ENCODE results near the gene LPIN1.

DNA sequence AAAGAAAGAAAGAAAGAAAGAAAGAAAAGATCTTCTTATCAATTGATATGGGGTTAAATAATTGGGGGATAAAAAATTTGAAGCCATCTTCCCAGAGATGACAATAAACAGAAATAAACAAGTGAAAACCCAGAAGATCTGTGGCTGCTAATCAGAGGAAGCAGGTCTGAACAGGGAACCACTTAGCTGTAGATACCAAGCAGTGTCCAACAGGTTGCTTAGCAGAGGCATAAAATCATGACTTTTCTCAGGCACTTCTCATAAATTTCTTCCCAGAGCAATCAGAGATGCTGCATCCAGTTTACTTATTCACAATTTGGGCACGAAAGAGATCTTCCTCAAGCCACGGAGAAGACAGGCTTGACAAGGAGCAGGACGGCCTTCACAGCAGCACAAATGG is 5.7 kb upstream of the LPIN1 start:
- TF ChIP-seq, protein P1, sequence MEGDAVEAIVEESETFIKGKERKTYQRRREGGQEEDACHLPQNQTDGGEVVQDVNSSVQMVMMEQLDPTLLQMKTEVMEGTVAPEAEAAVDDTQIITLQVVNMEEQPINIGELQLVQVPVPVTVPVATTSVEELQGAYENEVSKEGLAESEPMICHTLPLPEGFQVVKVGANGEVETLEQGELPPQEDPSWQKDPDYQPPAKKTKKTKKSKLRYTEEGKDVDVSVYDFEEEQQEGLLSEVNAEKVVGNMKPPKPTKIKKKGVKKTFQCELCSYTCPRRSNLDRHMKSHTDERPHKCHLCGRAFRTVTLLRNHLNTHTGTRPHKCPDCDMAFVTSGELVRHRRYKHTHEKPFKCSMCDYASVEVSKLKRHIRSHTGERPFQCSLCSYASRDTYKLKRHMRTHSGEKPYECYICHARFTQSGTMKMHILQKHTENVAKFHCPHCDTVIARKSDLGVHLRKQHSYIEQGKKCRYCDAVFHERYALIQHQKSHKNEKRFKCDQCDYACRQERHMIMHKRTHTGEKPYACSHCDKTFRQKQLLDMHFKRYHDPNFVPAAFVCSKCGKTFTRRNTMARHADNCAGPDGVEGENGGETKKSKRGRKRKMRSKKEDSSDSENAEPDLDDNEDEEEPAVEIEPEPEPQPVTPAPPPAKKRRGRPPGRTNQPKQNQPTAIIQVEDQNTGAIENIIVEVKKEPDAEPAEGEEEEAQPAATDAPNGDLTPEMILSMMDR (conservative IDR thresholded peaks at IDR 0.05): no peak
- TF ChIP-seq ZFX (IDR thresholded peaks at IDR 0.05): no peak
